ENCODE data around the gene CPNE7. TPM values are rescaled to one million over a fixed set of nuclear protein-coding genes. Genes with fewer than 3 reads are reported as not detected.
A peak's percentile ranks its signal among the peaks of the same experiment; 100 is the strongest.

Gene CPNE7
- total RNA-seq, 1 experiment from 2014 or later: 18.5 TPM

- no peak for DNase-seq (ENCODE audit: low spot score)
Observed at GRCh38 chr16:89549007-89549700, 26.4 kb upstream of the CPNE7 start.

GRCh38 chr16:89550421-89551007, 25.0 kb upstream of the CPNE7 start:
- DNase-seq (ENCODE audit: low spot score): peak; percentile 23

GRCh38 chr16:89552329-89552728, 23.2 kb upstream of the CPNE7 start:
- DNase-seq (ENCODE audit: low spot score): no peak

- DNase-seq (ENCODE audit: low spot score): no peak
Observed at GRCh38 chr16:89552913-89553312, 22.6 kb upstream of the CPNE7 start.

- DNase-seq (ENCODE audit: low spot score): no peak
Observed at GRCh38 chr16:89553733-89554132, 21.8 kb upstream of the CPNE7 start.

GRCh38 chr16:89554343-89554742, 21.2 kb upstream of the CPNE7 start:
- DNase-seq (ENCODE audit: low spot score): no peak

- DNase-seq (ENCODE audit: low spot score): no peak
Observed at GRCh38 chr16:89555265-89555664, 20.3 kb upstream of the CPNE7 start.

GRCh38 chr16:89555780-89556179, 19.8 kb upstream of the CPNE7 start:
- DNase-seq (ENCODE audit: low spot score): no peak

GRCh38 chr16:89556750-89557689, 18.5 kb upstream of the CPNE7 start:
- peak; percentile 66 for DNase-seq (ENCODE audit: low spot score)

GRCh38 chr16:89557690-89558490, 17.7 kb upstream of the CPNE7 start:
- no peak for DNase-seq (ENCODE audit: low spot score)

GRCh38 chr16:89560378-89561141, 15.0 kb upstream of the CPNE7 start, which contains the start of gene RPL13:
RPL13 (plus strand) TSS chr16:89560682; CDS start chr16:89560960, 278 bp downstream.
- peak; percentile 96 for DNase-seq (ENCODE audit: low spot score)

- peak; percentile 16 for DNase-seq (ENCODE audit: low spot score)
Observed at GRCh38 chr16:89561142-89561883, 14.2 kb upstream of the CPNE7 start.

GRCh38 chr16:89561884-89562599, 13.5 kb upstream of the CPNE7 start:
- DNase-seq (ENCODE audit: low spot score): no peak

- no peak for DNase-seq (ENCODE audit: low spot score)
Observed at GRCh38 chr16:89562939-89563338, 12.6 kb upstream of the CPNE7 start.

- no peak for DNase-seq (ENCODE audit: low spot score)
Observed at GRCh38 chr16:89563639-89564392, 11.7 kb upstream of the CPNE7 start.

- DNase-seq (ENCODE audit: low spot score): no peak
Observed at GRCh38 chr16:89564476-89565255, 10.9 kb upstream of the CPNE7 start.

- DNase-seq (ENCODE audit: low spot score): no peak
Observed at GRCh38 chr16:89565256-89565505, 10.4 kb upstream of the CPNE7 start.

Measured in A172 (cell line).